ENCODE data around the gene SEMA5B.

Gene SEMA5B

DNA sequence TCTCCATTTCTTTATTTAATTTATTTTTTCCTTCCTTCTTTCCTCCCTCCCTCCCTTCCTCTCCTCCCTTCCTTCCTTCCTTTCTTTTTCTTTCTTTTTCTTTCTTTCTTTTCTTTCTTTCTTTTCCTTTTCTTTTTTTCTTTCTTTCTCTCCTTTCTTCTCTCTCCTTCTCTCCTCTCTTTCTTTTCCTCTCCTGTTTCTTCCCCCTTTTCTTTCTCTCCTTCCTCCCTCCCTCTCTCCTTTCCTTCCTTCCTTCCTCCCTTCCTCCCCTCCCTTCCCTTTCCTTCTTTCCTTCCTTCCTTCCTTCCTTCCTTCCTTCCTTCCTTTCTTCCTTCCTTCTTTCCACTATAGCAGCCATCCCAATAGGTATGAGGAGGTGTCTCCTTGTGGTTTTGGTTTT, 32.5 kb upstream of the SEMA5B start:
- in situ Hi-C loops (cut with MboI; ENCODE audit: low sequenced_read_pairs), result no loop called here

DNA sequence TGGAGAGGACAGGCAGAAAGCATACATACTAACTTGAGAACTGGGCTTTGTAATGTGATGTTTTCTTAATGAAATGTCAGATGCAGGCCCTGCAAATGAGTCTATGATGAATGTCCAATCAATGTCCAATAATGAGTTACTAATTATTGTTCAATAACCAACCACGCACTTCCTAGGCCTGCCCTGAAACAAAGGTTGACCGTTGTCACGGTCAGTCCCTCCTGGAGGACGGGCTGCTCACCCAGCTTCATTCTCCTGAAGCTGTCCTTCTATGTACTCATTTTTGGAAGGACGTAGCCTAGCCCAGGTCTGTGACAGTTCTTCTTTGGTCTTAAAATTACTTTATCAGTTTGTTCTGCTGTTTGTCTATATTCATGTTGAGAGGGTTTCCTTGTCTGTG, 30.9 kb upstream of the SEMA5B start:
- in situ Hi-C loops (cut with MboI; ENCODE audit: low sequenced_read_pairs), result no loop called here

DNA sequence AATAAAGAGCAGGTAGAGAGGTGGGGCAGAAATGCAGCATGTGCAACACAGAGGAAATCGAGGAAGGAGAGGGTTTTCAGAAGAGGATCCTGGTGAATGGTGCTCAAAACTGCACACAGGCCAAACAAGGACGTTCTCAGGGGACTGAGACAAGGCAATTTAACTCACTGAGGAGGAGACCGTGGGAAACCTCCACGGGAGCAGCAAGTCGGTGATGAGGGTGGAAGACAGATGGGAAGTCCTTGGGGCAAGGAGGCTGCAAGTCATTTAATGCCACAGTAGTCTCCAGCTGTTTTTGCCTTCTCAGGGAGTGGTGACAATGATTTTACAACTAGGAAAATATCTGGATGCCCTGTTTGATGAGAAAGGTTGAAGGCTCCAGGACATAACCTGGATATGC, 27.8 kb upstream of the SEMA5B start:
- in situ Hi-C loops (cut with MboI; ENCODE audit: low sequenced_read_pairs), result no loop called here

DNA sequence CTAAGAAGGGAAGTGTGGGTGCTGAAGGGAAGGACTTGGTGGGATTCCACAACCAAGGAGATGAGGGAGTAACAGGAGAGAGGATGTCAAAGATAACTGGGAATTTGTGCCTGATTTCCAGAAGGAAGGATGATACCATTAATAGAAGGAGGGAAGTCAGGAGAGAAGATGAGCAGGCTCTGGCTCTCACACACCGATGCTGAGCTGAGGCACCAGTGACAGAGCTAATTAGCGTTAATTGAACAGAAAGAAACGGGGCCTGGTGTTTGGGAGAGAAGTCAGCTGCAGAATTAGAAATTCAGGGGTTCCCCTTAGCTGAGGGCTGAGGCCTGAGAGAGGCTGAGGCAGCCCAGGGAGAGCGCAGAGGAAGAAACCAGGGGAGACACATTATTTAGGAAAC, 27.4 kb upstream of the SEMA5B start:
- in situ Hi-C loops (cut with MboI; ENCODE audit: low sequenced_read_pairs), result no loop called here

DNA sequence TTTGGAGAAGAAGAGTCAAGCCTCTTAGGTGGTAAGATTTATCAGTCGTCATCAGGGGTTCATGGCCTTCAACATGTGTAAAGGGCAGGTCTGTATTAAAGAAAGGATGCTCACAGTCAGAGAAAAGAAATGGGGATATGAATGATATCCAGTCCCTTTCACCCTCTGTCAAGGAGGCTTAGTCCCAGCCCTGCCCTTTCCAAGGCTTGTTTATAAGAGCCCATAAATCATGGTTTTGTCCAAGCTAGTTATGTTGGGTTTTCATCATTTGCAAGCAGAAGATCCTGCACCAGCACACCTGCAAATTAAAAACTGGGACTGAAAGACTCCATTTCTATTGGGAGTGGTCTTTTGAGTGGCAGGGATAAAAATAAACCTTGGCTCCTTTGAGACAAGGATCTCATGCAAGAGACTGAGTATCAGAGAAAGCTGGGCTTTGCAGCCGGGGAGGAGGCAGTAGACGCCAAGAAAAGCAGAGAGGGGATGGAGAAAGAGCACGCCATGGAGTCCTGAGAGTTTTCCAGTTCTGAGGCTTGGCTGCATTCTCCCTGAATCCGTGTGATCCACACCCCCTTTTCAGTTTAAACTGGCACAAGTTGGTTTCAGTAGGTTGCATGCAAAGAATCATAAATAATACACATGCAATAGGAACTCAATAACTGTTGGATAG, 26.7 kb upstream of the SEMA5B start:
- in situ Hi-C loops (cut with MboI; ENCODE audit: low sequenced_read_pairs), result no loop called here

DNA sequence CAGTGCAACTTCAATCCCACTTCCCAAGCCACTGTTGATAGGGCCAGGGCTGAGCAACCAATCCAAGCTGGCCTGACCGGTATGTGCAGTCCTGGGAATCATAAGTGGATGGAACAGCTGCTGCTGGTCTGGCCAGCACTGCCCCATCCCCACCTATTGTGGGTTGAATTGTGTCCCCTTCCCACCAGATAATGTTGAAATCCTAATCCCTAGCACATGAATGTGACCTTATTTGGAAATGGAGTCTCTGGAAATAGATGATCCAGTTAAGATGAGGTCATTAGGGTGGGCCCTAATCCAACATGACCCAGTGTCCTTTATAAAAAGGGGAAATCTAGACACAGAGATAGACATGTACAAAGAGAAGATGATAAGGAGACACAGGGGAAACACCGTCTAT, 25.5 kb upstream of the SEMA5B start:
- in situ Hi-C loops (cut with MboI; ENCODE audit: low sequenced_read_pairs), result no loop called here

DNA sequence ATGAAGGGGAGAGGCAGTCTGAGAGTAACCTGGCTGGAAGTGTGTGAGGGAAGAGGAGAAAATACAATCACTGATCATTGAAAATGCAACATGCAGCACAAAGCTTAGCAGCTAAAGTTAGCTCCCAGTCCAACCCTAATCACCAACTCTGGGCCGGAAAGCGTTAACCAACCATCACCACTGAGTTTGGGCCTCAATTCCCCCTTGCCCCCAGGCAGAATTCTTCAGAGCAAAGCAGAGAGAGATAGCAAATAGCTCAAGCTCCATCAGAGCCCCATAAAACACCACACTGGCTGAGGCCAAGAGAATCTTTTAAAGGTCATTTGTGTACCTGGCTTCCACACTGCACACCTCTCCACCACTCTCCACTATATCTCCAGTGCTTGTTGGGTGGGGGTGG, 23.1 kb upstream of the SEMA5B start:
- in situ Hi-C loops (cut with MboI; ENCODE audit: low sequenced_read_pairs), result no loop called here

DNA sequence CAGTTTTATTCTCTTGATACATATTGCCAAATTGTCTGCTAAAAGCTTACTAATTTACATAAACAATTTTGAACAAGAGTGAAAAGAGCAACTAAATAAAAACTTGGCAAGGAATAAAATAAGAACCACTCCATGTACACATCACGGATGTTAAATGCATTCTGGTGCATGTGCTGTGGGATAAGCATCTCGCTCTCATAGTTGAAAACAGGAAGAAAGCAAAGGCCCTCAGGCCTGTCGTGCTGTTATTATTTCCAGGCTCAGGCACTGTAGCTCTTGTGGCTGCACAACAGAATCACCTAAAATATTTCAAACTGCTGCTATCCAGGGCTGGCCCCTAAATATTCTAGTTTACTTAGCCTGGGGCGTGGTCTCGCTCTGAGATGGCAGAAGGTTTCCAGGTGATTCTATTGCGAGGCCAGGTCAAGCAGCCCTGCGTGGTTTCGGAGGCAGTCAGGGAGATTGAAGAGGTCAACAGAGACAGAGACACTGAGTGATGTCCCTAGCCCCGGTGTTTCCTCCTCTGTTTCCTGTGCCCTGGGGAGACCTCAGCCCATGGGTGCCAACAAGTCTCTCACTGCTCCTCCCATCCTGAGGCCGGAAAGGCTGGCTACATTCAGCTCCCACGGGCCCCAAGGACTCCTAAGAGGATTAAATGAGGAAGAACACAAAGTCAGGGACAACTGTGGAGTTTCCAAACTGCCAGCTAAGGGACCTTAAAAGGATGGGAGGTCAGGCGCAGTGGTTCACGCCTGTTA, 21.1 kb upstream of the SEMA5B start:
- in situ Hi-C loops (cut with MboI; ENCODE audit: low sequenced_read_pairs), result no loop called here

DNA sequence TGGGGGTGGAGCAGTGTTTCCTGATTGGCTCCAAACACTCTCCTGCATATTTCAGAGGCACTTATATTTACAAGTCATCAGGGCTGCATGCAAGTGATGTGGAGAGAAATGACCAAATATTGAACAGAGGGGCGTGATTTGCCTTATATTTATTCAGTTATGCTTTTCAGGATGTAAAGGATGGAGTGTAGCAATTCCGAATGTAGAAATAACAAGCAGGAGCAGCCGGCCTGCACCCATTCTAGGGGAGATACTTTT, 19.4 kb upstream of the SEMA5B start:
- in situ Hi-C loops (cut with MboI; ENCODE audit: low sequenced_read_pairs), result no loop called here

DNA sequence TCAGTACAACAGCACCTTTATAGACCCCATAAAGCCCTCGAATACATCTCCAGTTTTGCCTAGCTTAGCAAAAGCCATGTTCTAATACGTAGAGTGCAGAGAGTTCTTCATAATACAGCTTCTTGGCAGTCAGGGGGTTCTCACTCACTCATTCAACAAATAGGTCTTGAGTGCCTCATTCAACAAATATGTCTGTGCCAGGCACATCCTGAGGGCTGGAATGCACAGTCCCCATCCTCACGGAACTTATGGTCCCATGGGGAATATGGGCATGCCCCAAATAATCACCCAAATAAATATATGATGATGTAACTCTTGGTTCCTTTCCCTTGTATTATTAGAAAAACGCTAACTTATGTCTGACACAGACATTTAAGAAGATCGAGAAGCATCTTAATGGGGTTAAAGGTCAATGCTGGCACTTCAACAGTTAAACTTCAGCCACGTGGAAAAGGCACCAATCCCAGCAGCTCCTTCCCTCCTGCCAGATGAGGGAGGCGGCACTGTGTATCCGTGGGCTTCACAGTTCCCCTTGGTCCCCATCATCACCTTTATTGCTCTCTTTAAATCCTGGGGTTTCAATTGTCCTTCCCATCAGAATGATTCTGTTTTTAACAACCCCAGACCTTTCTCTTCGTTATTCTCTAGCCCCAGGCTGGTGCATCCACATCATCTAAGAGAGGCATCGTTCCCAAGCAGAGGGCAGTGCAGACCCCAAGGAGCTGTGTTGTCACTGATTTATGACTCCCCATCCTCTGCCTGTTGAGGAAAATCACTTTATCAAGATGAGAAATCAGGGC, 18.9 kb upstream of the SEMA5B start:
- in situ Hi-C loops (cut with MboI; ENCODE audit: low sequenced_read_pairs), result no loop called here

DNA sequence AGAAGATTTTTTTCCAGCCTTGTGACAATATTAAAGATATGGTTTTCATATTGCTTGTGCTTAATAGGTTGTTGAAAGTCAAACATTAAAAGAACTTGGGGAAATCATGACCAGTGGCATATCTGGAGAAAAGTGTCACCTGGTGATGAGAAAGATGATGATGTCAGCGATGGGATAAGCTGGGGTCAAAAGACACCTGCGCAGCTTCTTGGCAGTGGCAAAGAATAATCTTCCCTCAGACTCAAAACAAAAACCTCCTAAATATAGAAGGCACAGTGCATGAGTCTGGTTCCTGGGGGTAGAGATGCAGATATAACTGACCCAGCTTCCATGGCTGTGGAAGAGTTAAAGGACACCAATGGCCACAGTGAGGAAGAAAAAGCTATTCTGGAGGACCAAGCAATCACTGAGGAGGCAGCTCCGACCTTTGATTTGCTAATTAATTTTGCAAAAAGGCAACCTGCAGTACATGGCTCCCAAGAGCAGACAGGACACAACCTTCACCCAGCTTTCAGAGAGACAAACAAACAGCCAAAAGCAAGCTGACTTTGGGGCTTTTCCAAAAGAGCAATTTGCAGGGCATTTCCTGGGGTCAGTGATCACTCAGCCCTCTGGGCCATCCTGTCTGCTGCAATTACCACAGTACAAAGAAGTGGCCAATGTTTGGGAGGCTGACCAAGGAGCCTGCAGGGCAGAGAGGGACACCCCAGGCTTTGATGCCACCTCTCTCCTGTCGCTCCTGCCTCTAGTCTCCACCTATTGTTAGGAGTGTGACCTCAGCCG, 17.6 kb upstream of the SEMA5B start:
- in situ Hi-C loops (cut with MboI; ENCODE audit: low sequenced_read_pairs), result no loop called here

DNA sequence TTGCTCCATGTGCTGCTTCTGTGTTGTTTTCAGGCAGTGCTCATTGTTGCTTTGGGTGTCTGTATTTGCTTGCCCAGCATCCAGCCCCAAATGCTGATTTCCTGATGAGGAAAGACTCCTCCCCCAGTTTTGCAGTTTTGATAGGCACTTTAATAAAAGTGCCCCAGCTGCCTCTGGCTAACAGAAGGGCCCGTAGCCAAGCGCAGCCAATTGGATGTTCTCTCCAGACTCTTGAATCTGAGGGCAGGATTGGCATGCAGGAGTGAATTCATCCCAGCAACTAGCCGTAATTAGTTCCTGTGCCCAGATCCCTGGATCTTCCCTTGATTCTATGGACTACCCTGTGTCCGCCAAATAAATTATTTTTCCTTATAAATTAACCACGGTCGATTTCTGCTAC, 14.8 kb upstream of the SEMA5B start:
- in situ Hi-C loops (cut with MboI; ENCODE audit: low sequenced_read_pairs), result no loop called here

DNA sequence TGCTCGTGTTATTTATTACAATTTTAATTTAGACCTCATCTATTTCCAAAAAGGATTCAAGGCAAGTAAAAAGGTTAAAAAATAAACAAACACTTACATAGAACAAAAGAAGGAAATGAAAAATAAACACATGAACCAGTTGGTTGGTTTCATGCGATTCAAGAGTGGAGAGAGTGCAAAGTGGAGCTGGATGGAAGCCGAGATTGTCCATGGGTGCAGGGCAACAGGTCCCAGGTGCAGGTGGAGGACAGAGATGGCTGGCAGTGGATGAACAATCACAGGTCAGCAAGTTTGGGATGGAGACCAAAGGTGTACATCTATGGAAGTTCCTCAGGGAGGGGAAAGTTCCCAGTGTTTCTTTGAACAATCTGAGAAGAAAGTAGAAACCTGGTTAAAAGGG, 11.6 kb upstream of the SEMA5B start:
- in situ Hi-C loops (cut with MboI; ENCODE audit: low sequenced_read_pairs), result no loop called here

DNA sequence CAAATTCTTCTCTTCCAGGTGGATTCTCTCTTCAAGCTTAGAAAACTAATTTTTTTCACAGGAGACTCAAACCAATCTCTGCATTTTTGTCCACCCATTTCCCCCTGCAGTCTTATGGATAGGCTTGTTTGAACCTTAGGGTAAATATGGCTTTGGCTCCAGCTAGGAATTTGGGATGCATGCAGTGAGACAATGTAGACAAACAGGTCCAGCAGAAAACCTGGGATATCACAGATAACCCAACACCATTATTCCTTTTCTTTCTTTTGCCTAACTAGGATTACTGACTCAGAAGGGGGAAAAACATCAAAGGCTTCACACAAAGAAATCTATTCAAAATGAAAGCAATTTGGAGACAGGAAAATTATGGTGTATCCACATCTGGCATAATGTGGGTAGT, 11.2 kb upstream of the SEMA5B start:
- in situ Hi-C loops (cut with MboI; ENCODE audit: low sequenced_read_pairs), result no loop called here

DNA sequence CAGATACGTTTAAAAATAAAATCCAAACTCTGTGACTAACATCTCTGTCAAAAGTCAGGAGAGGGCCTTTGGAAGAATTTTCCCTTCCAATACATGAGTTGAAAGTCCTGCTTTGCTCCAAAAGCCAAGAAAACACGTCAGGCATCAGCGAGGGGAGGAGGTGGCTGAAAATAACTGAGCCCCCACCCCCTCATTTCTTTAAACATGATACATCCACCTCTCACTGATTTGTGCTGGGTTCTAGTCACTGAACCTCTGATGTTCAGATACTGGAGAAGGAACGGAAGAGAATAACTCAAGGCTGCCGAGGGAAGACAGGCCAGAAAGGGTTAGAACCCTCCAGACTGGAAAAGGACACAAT, 9.4 kb upstream of the SEMA5B start:
- in situ Hi-C loops (cut with MboI; ENCODE audit: low sequenced_read_pairs), result no loop called here

DNA sequence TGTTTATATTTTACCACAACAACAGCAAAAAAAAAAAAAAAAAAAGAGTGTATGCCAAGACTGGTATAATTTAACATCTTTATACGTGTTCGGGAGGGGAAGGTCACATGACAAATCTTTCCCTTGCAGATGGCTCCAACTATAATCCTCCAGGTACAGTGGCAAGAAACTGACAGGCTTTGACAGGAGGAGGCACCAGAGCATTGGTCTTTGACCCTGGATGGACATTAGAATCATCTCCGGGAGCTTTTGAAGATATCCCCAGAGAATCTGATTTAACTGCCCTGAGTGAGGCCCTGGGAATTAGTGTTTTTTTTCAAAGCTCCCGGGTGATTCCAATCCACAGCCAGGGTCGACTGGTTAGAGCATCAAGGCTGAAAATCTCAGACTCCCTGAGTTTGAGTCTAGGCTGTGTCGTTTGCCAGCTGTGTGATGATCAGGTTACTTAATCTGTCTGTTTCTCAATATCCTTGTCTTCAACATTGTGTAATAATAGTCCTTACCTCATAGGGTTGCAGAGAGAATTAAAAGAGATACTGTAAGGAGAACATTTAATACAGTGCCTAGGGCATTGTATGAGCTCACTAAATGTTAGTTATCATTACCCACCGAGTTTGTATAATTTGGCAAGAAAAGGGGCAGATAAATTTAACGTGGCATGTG, 8.9 kb upstream of the SEMA5B start:
- in situ Hi-C loops (cut with MboI; ENCODE audit: low sequenced_read_pairs), result no loop called here

DNA sequence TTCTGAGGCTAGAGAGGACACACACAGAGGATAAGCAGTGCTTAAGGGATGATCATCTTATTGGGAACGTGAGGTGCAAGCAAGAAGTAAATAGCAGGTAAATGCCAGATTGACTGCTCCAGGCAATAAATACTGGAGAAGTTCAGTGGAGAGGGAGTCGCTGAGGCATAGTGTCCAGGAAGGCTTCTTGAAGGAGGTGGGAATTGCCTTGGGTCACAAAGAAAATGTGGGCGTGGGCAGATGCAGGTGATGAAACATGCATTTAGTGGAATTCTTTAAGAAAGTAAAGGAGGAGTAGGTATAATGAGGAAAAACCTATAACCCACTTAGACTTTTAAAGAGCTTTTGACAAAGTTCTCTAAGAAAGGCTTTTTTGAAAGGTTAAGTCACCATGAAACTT, 7.4 kb upstream of the SEMA5B start:
- in situ Hi-C loops (cut with MboI; ENCODE audit: low sequenced_read_pairs), result no loop called here

DNA sequence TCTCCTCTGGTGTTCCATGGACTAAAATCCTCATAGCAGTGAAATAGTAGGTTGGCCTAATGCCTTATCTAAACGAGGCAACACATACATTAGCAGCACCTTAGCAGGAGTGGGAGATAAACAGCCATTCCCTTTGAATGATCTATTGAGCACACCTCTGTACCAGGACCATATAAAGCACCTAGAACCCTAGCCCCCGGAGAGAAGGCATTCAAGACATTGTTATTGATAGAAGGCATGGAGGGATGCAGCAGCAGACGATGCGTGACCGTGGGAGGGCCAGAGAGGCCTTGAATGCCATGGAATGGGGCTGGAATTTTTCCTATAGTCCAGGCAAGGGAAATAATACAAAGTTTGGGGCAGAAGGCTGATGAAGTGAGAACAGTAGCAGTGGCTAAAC, 6.6 kb upstream of the SEMA5B start:
- in situ Hi-C loops (cut with MboI; ENCODE audit: low sequenced_read_pairs), result no loop called here

DNA sequence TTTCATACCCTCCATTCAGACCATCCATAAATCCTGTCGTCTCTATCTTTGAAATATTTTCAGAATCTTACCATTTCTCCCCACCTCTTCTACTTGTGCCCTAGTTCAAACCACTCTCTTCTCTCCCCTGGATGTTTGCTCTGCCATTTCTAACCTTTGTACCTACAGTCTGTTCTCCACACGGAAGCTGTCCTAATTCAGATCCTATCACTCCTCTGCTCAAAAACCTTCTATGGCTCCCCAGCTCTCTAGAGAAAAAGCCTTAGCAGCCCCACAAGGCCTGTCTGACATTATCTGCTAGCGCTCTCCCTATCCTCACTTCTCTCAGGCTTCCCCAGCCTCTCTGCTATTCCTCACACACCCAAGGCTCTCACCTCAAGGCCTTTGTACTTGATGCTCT, 4.5 kb upstream of the SEMA5B start:
- in situ Hi-C loops (cut with MboI; ENCODE audit: low sequenced_read_pairs), result no loop called here

DNA sequence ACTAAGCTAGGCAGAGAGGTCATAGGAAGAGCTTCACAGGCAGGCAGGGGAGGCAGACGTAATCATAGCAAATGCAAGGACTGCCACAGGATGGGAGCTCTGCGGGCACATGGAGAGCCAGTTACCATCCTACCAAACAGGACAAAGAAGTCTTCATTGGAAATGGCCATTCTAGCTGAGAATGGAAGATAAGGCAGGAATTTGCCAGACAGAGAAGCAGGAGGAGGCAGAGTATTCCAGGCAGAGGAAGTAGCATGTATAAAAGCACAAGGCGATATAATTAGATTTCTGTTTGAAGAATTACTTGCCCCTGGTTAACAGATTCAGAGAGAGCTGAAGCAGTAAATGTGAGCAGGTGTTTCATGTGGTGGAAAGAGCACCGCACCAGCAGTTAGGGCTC, 3.5 kb upstream of the SEMA5B start:
- in situ Hi-C loops (cut with MboI; ENCODE audit: low sequenced_read_pairs), result no loop called here

DNA sequence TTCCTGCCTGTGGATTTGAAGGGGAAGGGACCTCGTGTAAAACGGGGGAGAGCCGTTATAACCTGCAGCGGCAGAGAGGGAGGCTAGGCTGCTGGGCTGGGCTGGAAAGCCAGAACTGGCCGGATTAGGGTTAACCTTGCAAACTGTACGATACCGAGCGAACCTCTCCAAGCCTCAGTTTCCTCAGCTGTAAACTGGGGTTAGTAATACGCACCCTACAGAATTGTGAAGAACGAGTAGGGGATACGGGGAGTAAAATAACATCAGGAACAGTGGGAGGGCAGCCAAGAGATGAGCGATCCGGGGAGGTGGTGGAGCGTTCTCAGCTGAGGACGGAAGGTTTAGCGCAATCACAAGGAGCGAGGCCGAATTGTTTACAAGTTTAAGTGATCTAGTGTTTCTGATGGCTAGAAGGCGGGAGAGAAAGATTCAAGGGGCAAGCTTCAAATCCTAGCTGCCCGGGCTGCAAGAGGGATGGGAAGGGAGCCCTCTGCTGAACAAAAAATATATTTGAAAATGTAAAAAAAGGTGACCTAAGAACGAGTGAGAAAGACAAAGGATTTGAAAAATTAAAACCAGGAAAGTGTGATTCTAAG, 768 bp upstream of the SEMA5B start:
- in situ Hi-C loops (cut with MboI; ENCODE audit: low sequenced_read_pairs), result no loop called here
